Transverse colon (tissue), 4 donors: ENCODE measurements around the gene EMC10.

Source experiments
- POLR2A ChIP-seq: fragments of 450-650 bp; IDR thresholded peaks from one replicate; pipeline ENCODE4 v1.6.1; 2016; ENCODE audit warnings: antibody characterized with exemption, mild to moderate bottlenecking, moderate library complexity
- POLR2AphosphoS5 ChIP-seq, 3 donors: sonication (generic); formaldehyde crosslinking; IDR thresholded peaks; one replicate each; pipeline ENCODE4 v1.6.1; 2016; ENCODE audit warnings: antibody characterized with exemption in 3 of 3
- TF ChIP-seq, protein P1 (sequence below), 5 experiments: fragments of 200-600 bp in 3 of 5; fragments of 450-650 bp in 2 of 5; sonication (generic) in 3 of 5; IDR thresholded peaks; 1 replicate in 2 of 5; 2 replicates in 3 of 5; pipeline ENCODE4 v1.5.1; 2016 to 2017; ENCODE audit warnings: antibody characterized with exemption in 5 of 5, inconsistent platforms in 3 of 5, mild to moderate bottlenecking in 2 of 5, moderate library complexity in 1 of 5

DNA sequence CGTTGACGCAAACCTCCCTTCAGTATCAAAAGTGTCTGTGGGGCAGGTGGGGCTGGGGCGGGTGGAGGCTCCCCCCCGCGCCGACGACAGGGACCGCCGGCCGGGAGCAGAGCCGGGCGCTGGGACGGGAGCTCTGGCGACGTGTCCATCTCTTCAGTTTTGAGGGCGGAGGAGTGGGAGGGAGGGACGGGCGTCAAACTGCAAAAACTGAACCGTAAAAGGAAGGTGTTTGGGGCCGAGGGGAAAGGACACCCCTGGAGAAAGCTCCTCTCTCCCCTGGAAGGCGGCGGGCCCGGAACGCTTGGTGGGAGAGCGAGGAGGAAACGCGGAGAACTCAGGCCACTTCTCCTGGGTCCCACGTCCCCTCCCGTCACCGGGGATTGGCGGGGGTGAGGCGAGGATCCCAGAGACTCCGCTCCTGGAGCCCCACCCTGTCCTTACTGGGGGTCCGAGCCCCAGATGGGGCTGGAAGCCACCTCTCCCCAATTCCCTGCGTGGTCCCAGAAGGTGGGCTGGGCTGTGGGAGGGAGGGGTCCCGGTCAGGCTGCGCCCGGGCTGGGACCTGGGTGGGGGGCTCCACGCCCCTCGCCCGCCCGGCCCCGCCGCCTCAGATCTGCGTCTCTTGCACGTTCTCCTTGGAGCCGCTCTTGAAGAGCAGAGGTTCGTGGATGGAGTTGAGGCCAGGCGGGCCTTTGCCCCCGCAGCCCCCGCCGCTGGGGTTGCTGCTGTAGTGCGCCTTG lies 40.8 kb downstream of the EMC10 start:
- TF ChIP-seq POLR2A (no peak), POLR2AphosphoS5 (IDR thresholded peaks at IDR 0.05) (no peak)
- TF ChIP-seq, protein P1, sequence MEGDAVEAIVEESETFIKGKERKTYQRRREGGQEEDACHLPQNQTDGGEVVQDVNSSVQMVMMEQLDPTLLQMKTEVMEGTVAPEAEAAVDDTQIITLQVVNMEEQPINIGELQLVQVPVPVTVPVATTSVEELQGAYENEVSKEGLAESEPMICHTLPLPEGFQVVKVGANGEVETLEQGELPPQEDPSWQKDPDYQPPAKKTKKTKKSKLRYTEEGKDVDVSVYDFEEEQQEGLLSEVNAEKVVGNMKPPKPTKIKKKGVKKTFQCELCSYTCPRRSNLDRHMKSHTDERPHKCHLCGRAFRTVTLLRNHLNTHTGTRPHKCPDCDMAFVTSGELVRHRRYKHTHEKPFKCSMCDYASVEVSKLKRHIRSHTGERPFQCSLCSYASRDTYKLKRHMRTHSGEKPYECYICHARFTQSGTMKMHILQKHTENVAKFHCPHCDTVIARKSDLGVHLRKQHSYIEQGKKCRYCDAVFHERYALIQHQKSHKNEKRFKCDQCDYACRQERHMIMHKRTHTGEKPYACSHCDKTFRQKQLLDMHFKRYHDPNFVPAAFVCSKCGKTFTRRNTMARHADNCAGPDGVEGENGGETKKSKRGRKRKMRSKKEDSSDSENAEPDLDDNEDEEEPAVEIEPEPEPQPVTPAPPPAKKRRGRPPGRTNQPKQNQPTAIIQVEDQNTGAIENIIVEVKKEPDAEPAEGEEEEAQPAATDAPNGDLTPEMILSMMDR (IDR thresholded peaks at IDR 0.05) = no peak
